ENCODE results near the gene BTNL9. TPM values are rescaled to one million over a fixed set of nuclear protein-coding genes. Genes with fewer than 3 reads are reported as not detected.

The BTNL9 gene
- total RNA-seq, 1 experiment from 2014 or later = 0.96 TPM

GRCh38 chr5:181042722-181043121, 2.7 kb downstream of the BTNL9 start:
- no peak overlapping the region for H3T11ph ChIP-seq (ENCODE audit: low read length)
- H4K8ac ChIP-seq (replicated peaks; ENCODE audit: insufficient read length, low read depth, low read length) = no peak overlapping the region
- Mint-ChIP-seq H3K4me1 (peaks cover 0 to 5% of the 10 kb centered on the region in 2 experiments; a peak in 2 of 4 replicates), H3K36me3 (ENCODE audit: insufficient read depth in 1 of 3, low read depth in 3 of 3) (no peaks in the 10 kb centered on the region), H3K27ac (no peak overlapping the region), H3K4me3 (no peak overlapping the region), H3K9me3 (no peaks in the 10 kb centered on the region; a peak in 1 of 5 replicates), H3K27me3 (ENCODE audit: low read depth) (peaks cover 33% of the 10 kb centered on the region)
- H4K20me1 ChIP-seq (ENCODE audit: control insufficient read depth, insufficient read depth, insufficient read length) = no peaks in the 10 kb centered on the region
- no peak overlapping the region for H3K56ac ChIP-seq (ENCODE audit: insufficient read length, low read depth, low read length)
- no peaks in the 10 kb centered on the region for H3K4me1 ChIP-seq (ENCODE audit: insufficient read depth, low read length)
- H2AFZ ChIP-seq (ENCODE audit: low read length) = no peak overlapping the region
- TF ChIP-seq CTCF (conservative IDR thresholded peaks at IDR 0.05) = no peak
- no peak overlapping the region for H3K4me2 ChIP-seq (ENCODE audit: insufficient read depth, insufficient read length, low read length)
- no peak overlapping the region for H2BK15ac ChIP-seq (ENCODE audit: low read depth, low read length)
- H3K18ac ChIP-seq (ENCODE audit: insufficient read length, low read depth, low read length) = no peak overlapping the region
- H2BK12ac ChIP-seq (ENCODE audit: insufficient read length, low read depth, low read length) = no peak overlapping the region
- no CpG with 5 or more reads among the region's 11 CpGs for WGBS (ENCODE audit: extremely low coverage, insufficient read length, low lambda C conversion rate)
- no peak for DNase-seq
- no peak overlapping the region for H2BK20ac ChIP-seq (ENCODE audit: low read depth, low read length, poor library complexity, severe bottlenecking)
- H3K79me2 ChIP-seq (ENCODE audit: insufficient read depth, low read length) = no peaks in the 10 kb centered on the region
- no peak overlapping the region for H2BK120ac ChIP-seq (ENCODE audit: low read depth, low read length, poor library complexity, severe bottlenecking)
- no peaks in the 10 kb centered on the region for H3K79me1 ChIP-seq (ENCODE audit: insufficient read depth, low read depth, low read length, poor library complexity, severe bottlenecking)
- no peak overlapping the region for H3K27ac ChIP-seq (ENCODE audit: insufficient read length, low read depth, low read length)
- H4K91ac ChIP-seq (ENCODE audit: insufficient read length, low read depth, low read length) = no peak overlapping the region
- H3K9me3 ChIP-seq (ENCODE audit: control insufficient read depth, low read depth, low read length) = no peaks in the 10 kb centered on the region
- no peak overlapping the region for H3K9ac ChIP-seq (ENCODE audit: extremely low read depth, insufficient read length, low read length)
- no peak overlapping the region for H3K4ac ChIP-seq (ENCODE audit: low read depth, low read length)
- H2BK5ac ChIP-seq (ENCODE audit: insufficient read length, low read length) = no peak overlapping the region
- no peak overlapping the region for H2AK5ac ChIP-seq (ENCODE audit: insufficient read length, low read length)
- H3K27me3 ChIP-seq (ENCODE audit: insufficient read depth, low read length) = no peaks in the 10 kb centered on the region; the same call in 1 of the 2 replicates
- H4K5ac ChIP-seq (ENCODE audit: insufficient read length, low read depth, low read length) = no peak overlapping the region
- no peak overlapping the region for H3K14ac ChIP-seq (ENCODE audit: insufficient read depth, low read length)
- no peaks in the 10 kb centered on the region for H3K23me2 ChIP-seq (ENCODE audit: insufficient read length, low read depth, low read length, poor library complexity, severe bottlenecking)
- no peak overlapping the region for H3K23ac ChIP-seq (ENCODE audit: insufficient read length, low read depth, low read length)
